WTC11 (cell line): Measurements from ENCODE around the gene PRM2. TPM values are rescaled to one million over a fixed set of nuclear protein-coding genes. Genes with fewer than 3 reads are reported as not detected.

ENCODE experiments used
- ATAC-seq: fragments of 200-7000 bp; cut with Tn5 transposase; 2 replicates; pipeline ENCODE4 v1.10.0; 2021; ENCODE audit warnings: mild to moderate bottlenecking, moderate library complexity
- CTCF ChIA-PET: fragments of 300-600 bp; sonication (Branson Sonifier 250); formaldehyde crosslinking; loops from one replicate; lab custom pipeline; 2021; ENCODE audit warnings: antibody characterized with exemption; lab: Charles Lee
- POLR2A ChIA-PET: fragments of 350-600 bp; sonication (Branson Sonifier 250); formaldehyde crosslinking; loops from one replicate; lab custom pipeline; 2021; ENCODE audit warnings: antibody characterized with exemption; lab: Charles Lee
- DNase-seq: peaks from one replicate; pipeline ENCODE4 v3.0.0; 2021; ENCODE audit warnings: low spot score
- H3K27ac Mint-ChIP-seq: 2 replicates; pipeline ENCODE4 v1.8.0; 2021; ENCODE audit warnings: mixed read lengths
- H3K27me3 Mint-ChIP-seq: 2 replicates; pipeline ENCODE4 v1.8.0; 2021; ENCODE audit warnings: low read depth, mild to moderate bottlenecking, moderate library complexity, mixed read lengths
- H3K36me3 Mint-ChIP-seq: 2 replicates; pipeline ENCODE4 v1.8.0; 2021; ENCODE audit warnings: mixed read lengths
- H3K4me1 Mint-ChIP-seq: 2 replicates; pipeline ENCODE4 v1.8.0; 2022; ENCODE audit warnings: mixed read lengths
- H3K4me3 Mint-ChIP-seq: 2 replicates; pipeline ENCODE4 v1.8.0; 2021; ENCODE audit warnings: mild to moderate bottlenecking, moderate library complexity, mixed read lengths
- H3K9me3 Mint-ChIP-seq: 2 replicates; pipeline ENCODE4 v1.8.0; 2021; ENCODE audit warnings: mixed read lengths
- AR ChIP-seq: fragments of 250-450 bp; sonication (Bioruptor Pico); IDR thresholded peaks from 2 replicates; pipeline ENCODE4 v1.9.0; 2021; ENCODE audit warnings: mild to moderate bottlenecking
- ARID4B ChIP-seq: sonication (generic); formaldehyde crosslinking; IDR thresholded peaks from 2 replicates; pipeline ENCODE4 v1.8.0; 2023; ENCODE audit warnings: missing genetic modification reagents, mild to moderate bottlenecking, borderline replicate concordance
- ATF2 ChIP-seq: sonication (generic); formaldehyde crosslinking; IDR thresholded peaks from 2 replicates; pipeline ENCODE4 v1.8.1; 2022; ENCODE audit warnings: low read depth, missing genetic modification reagents, borderline replicate concordance
- ETV6 ChIP-seq: sonication (generic); formaldehyde crosslinking; IDR thresholded peaks from 2 replicates; pipeline ENCODE4 v1.8.1; 2022; ENCODE audit warnings: mild to moderate bottlenecking, missing genetic modification reagents
- GABPB1 ChIP-seq: sonication (generic); formaldehyde crosslinking; IDR thresholded peaks from 2 replicates; pipeline ENCODE4 v1.8.1; 2023; ENCODE audit warnings: mild to moderate bottlenecking, missing genetic modification reagents
- HMGA2 ChIP-seq: fragments of 250-450 bp; sonication (Bioruptor Pico); IDR thresholded peaks from 2 replicates; pipeline ENCODE4 v1.4.0; 2021; ENCODE audit warnings: mild to moderate bottlenecking, moderate library complexity
- HMGXB4 ChIP-seq: sonication (generic); formaldehyde crosslinking; IDR thresholded peaks from 2 replicates; pipeline ENCODE4 v1.8.1; 2023; ENCODE audit warnings: mild to moderate bottlenecking, moderate library complexity, missing genetic modification reagents
- JAZF1 ChIP-seq: fragments of 250-450 bp; sonication (Bioruptor Pico); IDR thresholded peaks from 2 replicates; pipeline ENCODE4 v1.9.0; 2021; ENCODE audit warnings: moderate library complexity, mild to moderate bottlenecking, inconsistent platforms
- MAX ChIP-seq: sonication (generic); formaldehyde crosslinking; IDR thresholded peaks from 2 replicates; pipeline ENCODE4 v1.8.0; 2022; ENCODE audit warnings: mild to moderate bottlenecking, missing genetic modification reagents
- MLX ChIP-seq: sonication (generic); formaldehyde crosslinking; IDR thresholded peaks from 2 replicates; pipeline ENCODE4 v1.8.1; 2023; ENCODE audit warnings: mild to moderate bottlenecking, missing genetic modification reagents, moderate library complexity
- NR1H2 ChIP-seq: sonication (generic); formaldehyde crosslinking; IDR thresholded peaks from 2 replicates; pipeline ENCODE4 v1.9.0; 2021; ENCODE audit warnings: mild to moderate bottlenecking, moderate library complexity, missing genetic modification reagents
- SP1 ChIP-seq: sonication (generic); formaldehyde crosslinking; conservative IDR thresholded peaks from 2 replicates; pipeline ENCODE4 v1.8.1; 2022; ENCODE audit warnings: missing genetic modification reagents
- USF2 ChIP-seq: sonication (generic); formaldehyde crosslinking; IDR thresholded peaks from 2 replicates; pipeline ENCODE4 v1.8.1; 2023; ENCODE audit warnings: mild to moderate bottlenecking, missing genetic modification reagents, moderate library complexity
- ZNF263 ChIP-seq: sonication (generic); formaldehyde crosslinking; IDR thresholded peaks from 2 replicates; pipeline ENCODE4 v1.8.1; 2022; ENCODE audit warnings: low read depth, mild to moderate bottlenecking, moderate library complexity, missing genetic modification reagents
- ZNF671 ChIP-seq: fragments of 250-450 bp; sonication (Bioruptor Pico); IDR thresholded peaks from 2 replicates; pipeline ENCODE4 v1.8.0; 2021; ENCODE audit warnings: mild to moderate bottlenecking
- total RNA-seq: library from RNA; stranded (reverse); gene quantifications from 3 replicates; pipeline ENCODE4 v1.2.3, GENCODE V29; 2021
- TF ChIP-seq, protein P1 (sequence below): sonication (generic); formaldehyde crosslinking; IDR thresholded peaks from 2 replicates; pipeline ENCODE4 v1.8.0; 2022; ENCODE audit warnings: missing genetic modification reagents

The PRM2 gene
- total RNA-seq, 1 experiment from 2014 or later: not detected

GRCh38 chr16:11272484-11272883 lies 3.8 kb downstream of the PRM2 start:
- no peak for TF ChIP-seq ARID4B
- TF ChIP-seq ETV6: no peak
- TF ChIP-seq, protein P1, sequence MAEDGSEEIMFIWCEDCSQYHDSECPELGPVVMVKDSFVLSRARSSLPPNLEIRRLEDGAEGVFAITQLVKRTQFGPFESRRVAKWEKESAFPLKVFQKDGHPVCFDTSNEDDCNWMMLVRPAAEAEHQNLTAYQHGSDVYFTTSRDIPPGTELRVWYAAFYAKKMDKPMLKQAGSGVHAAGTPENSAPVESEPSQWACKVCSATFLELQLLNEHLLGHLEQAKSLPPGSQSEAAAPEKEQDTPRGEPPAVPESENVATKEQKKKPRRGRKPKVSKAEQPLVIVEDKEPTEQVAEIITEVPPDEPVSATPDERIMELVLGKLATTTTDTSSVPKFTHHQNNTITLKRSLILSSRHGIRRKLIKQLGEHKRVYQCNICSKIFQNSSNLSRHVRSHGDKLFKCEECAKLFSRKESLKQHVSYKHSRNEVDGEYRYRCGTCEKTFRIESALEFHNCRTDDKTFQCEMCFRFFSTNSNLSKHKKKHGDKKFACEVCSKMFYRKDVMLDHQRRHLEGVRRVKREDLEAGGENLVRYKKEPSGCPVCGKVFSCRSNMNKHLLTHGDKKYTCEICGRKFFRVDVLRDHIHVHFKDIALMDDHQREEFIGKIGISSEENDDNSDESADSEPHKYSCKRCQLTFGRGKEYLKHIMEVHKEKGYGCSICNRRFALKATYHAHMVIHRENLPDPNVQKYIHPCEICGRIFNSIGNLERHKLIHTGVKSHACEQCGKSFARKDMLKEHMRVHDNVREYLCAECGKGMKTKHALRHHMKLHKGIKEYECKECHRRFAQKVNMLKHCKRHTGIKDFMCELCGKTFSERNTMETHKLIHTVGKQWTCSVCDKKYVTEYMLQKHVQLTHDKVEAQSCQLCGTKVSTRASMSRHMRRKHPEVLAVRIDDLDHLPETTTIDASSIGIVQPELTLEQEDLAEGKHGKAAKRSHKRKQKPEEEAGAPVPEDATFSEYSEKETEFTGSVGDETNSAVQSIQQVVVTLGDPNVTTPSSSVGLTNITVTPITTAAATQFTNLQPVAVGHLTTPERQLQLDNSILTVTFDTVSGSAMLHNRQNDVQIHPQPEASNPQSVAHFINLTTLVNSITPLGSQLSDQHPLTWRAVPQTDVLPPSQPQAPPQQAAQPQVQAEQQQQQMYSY: no peak
- TF ChIP-seq SP1: no peak
- no peak for TF ChIP-seq ZNF263 (CRISPR knock-in tag)
- TF ChIP-seq AR (CRISPR knock-in tag): no peak
- no peak for TF ChIP-seq GABPB1 (CRISPR knock-in tag)
- no peak for TF ChIP-seq HMGA2
- TF ChIP-seq ATF2: no peak
- no peak for TF ChIP-seq HMGXB4 (CRISPR knock-in tag)
- TF ChIP-seq USF2: no peak
- TF ChIP-seq MAX (CRISPR knock-in tag): no peak
- no peak for TF ChIP-seq JAZF1 (CRISPR knock-in tag)
- no peak for TF ChIP-seq ZNF671 (CRISPR knock-in tag)
- TF ChIP-seq MLX (CRISPR knock-in tag): no peak
- TF ChIP-seq NR1H2 (CRISPR knock-in tag): no peak
- H3K4me3 Mint-ChIP-seq: no peak overlapping the region
- no peaks in the 10 kb centered on the region for H3K36me3 Mint-ChIP-seq
- peaks cover 9% of the 10 kb centered on the region for H3K4me1 Mint-ChIP-seq
- DNase-seq (no peak), ATAC-seq (no peak)
- POLR2A ChIA-PET: interaction anchor here (0.9 kb wide), 1 partner anchor 17 kb away, joined by 4 read pairs; the partner anchor contains the start of gene SOCS1
- no peaks in the 10 kb centered on the region; the same call in 1 of the 2 replicates for H3K27me3 Mint-ChIP-seq
- peaks cover 3% of the 10 kb centered on the region for H3K9me3 Mint-ChIP-seq
- CTCF ChIA-PET: interaction anchor here (1.0 to 3.5 kb wide), 5 partner anchors 11 to 115 kb away, joined by 3 to 22 read pairs (median 3); partner anchors contain the start of gene SOCS1
- no peak overlapping the region for H3K27ac Mint-ChIP-seq
